Measurements from ENCODE around the gene SERINC5.
"Not testable (repeated sequence)": the region's sequence is repeated elsewhere in the genome, so short reads cannot be mapped to it uniquely, and the experiment has no call there.

SERINC5 gene

DNA sequence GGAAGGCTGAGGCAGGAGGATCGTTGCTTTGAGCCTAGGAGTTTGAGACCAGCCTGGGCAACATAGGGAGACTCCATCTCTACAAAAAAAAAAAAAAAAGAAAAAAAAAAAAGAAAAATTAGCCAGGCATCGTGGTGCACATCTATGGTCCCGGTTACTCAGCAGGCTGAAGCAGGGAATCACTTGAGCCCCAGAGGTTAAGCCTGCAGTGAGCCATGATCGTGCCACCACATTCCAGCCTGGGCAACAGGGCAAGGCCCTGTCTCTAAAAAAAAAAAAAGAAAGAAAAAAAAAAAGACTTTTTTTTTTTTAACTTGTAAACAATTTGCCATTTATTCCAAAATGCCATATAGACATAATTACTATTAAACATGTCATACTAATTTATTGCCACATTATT is 64.5 kb downstream of the SERINC5 start:
- no peak overlapping the region for H3K4me3 ChIP-seq (ENCODE audit: low read depth, low read length)
- no peak for DNase-seq (ENCODE audit: low read depth)
- TF ChIP-seq, protein P1, sequence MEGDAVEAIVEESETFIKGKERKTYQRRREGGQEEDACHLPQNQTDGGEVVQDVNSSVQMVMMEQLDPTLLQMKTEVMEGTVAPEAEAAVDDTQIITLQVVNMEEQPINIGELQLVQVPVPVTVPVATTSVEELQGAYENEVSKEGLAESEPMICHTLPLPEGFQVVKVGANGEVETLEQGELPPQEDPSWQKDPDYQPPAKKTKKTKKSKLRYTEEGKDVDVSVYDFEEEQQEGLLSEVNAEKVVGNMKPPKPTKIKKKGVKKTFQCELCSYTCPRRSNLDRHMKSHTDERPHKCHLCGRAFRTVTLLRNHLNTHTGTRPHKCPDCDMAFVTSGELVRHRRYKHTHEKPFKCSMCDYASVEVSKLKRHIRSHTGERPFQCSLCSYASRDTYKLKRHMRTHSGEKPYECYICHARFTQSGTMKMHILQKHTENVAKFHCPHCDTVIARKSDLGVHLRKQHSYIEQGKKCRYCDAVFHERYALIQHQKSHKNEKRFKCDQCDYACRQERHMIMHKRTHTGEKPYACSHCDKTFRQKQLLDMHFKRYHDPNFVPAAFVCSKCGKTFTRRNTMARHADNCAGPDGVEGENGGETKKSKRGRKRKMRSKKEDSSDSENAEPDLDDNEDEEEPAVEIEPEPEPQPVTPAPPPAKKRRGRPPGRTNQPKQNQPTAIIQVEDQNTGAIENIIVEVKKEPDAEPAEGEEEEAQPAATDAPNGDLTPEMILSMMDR (conservative IDR thresholded peaks at IDR 0.05; ENCODE audit: low read depth, low read length) = no peak

DNA sequence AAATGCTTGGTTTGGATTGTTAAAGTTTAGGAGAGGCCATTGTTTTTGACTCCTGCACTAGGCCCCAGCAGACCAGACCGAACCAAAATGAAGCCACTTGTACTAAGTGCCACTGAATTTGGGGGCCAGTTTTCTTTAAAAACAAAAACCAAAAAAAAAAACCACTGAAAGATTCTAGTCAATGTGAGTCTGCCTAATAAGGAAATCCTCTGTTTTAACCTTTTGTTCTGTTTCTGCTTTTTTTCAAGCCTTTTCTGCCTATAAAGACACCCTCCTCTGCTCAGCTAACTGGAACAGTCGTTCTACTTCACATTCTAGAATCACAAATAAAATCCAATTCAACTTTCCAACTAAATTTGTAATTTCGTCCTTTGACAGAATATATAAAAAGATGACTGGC is 64.9 kb downstream of the SERINC5 start:
- no peak for DNase-seq (ENCODE audit: low read depth)
- TF ChIP-seq, protein P1 (conservative IDR thresholded peaks at IDR 0.05; ENCODE audit: low read depth, low read length) = no peak
- H3K4me3 ChIP-seq (ENCODE audit: low read depth, low read length) = no peak overlapping the region

DNA sequence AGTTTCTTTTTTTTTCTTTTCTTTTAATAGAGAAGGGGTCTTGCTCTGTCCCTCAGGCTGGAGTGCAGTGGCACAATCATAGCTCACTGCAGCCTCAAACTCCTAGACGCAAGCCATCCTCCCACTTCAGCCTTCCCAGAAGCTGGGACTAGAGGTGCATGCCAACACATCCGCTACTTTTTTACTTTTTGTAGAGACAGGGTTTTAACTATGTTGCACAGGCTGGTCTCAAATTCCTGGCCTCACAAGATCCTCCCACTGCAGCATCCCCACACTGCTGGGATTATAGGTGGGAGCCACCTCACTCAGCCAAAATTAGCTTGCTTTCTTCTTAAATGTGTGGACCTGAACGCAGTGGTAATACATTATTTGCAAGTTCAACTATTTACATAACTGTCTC is 66.1 kb downstream of the SERINC5 start:
- DNase-seq (ENCODE audit: low read depth) = no peak
- no peak overlapping the region for H3K4me3 ChIP-seq (ENCODE audit: low read depth, low read length)
- TF ChIP-seq, protein P1 (conservative IDR thresholded peaks at IDR 0.05; ENCODE audit: low read depth, low read length) = no peak

DNA sequence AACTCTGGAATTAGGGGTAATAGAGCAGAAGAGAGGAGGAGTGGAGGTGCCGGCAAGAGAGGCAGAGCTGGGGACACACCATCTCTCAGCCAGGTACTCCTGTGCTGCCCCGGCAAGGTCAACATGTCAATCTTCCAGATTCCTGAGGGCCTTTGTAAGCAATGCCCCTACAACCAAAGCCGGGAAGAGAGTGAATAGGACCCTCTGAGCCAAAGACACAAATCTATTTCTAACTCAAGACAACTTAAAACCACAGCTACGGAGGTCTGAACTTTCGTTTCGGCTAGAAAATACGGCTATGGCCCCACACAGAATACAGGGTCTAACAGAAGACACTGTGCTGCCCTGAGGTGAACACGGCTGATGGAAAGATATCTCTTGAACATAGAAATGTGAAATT is 66.6 kb downstream of the SERINC5 start:
- no peak for DNase-seq (ENCODE audit: low read depth)
- H3K4me3 ChIP-seq (ENCODE audit: low read depth, low read length) = no peak overlapping the region
- TF ChIP-seq, protein P1 (conservative IDR thresholded peaks at IDR 0.05; ENCODE audit: low read depth, low read length) = no peak

DNA sequence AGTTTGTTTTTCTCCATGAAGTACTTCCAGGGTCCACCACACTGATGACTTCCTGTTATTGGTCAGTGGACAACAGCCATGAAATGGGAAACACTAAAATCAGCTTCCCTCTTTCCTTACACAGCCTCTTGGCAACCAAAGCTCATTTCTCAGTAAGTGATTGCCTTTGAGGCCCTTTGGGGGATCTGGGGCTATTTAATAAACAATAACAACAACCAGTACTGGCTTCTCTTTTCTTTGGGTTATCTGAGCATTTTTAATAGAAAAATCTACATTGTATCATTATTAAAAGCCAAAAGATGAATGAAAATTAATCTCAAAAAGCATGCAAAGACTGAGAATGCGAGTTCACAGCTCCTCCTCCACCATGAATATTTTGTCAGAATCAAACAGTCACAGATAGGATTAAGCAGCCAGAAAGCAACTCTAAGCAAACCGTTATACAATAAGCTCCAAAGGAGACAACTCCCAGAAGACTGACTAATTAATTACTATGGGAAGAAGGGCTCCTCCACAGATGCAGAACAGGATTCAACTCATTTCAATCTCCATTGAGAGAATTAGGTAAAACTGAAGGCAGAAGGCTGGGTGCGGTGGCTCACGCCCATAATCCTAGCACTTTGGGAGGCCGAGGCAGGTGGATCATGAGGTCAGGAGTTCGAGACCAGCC is 68.3 kb downstream of the SERINC5 start:
- DNase-seq (ENCODE audit: low read depth) = no peak
- no peak overlapping the region for H3K4me3 ChIP-seq (ENCODE audit: low read depth, low read length)
- TF ChIP-seq, protein P1 (conservative IDR thresholded peaks at IDR 0.05; ENCODE audit: low read depth, low read length) = no peak

DNA sequence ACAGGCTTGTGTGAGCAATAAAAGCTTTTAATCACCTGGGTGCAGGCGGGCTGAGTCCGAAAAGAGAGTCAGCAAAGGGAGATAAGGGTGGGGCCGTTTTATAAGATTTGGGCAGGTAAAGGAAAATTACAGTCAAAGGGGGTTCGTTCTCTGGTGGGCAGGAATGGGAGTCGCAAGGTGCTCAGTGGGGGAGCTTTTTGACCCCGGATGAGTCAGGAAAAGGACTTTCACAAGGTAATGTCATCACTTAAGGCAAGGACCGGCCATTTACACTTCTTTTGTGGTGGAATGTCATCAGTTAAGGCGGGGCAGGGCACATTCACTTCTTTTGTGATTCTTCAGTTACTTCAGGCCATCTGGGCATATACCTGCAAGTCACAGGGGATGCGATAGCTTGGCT is 70.3 kb downstream of the SERINC5 start:
- not testable (repeated sequence) for H3K4me3 ChIP-seq (ENCODE audit: low read depth, low read length); DNase-seq (ENCODE audit: low read depth)

GRCh38 chr5:80185095-80185494 is 70.8 kb downstream of the SERINC5 start:
- H3K4me3 ChIP-seq (ENCODE audit: low read depth, low read length) = no peak overlapping the region
- no peak for DNase-seq (ENCODE audit: low read depth)
- TF ChIP-seq, protein P1 (conservative IDR thresholded peaks at IDR 0.05; ENCODE audit: low read depth, low read length) = no peak
